Measurements from ENCODE around the gene EGF. TPM values are rescaled to one million over a fixed set of nuclear protein-coding genes. Genes with fewer than 3 reads are reported as not detected.

Gene EGF
- total RNA-seq, 1 donor from 2014 or later = not detected

DNA sequence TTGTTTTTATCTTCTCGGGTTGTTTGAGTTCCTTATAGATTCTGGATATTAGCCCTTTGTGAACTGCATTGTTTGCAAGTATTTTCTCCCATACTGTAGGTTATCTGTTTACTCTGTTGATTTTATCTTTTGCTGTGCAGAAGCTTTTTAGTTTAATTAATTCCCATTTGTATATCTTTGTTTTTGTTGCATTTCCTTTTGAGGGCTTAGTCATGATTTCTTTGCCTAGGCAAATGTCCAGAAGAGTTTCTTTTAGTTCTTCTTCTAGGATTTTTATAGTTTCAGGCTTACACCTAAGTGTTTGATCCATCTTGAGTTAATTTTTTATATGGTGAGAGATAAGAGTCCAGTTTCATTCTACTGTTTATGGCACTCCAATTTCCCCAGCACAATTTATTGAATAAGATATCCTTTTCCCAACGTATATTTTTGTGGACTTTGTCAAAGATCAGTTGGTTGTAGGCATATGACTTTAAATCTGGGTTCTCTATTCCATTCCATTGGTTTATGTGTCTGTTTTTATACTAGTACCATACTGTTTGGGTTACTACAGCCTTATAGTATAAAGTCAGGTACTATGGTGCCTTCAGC, 54.3 kb downstream of the EGF start:
- peaks cover 1% of the 10 kb centered on the region for H3K9me3 Mint-ChIP-seq (ENCODE audit: unreplicated experiment)
- H3K36me3 Mint-ChIP-seq (ENCODE audit: unreplicated experiment) = no peaks in the 10 kb centered on the region
- no peak for DNase-seq
- TF ChIP-seq, protein P1, sequence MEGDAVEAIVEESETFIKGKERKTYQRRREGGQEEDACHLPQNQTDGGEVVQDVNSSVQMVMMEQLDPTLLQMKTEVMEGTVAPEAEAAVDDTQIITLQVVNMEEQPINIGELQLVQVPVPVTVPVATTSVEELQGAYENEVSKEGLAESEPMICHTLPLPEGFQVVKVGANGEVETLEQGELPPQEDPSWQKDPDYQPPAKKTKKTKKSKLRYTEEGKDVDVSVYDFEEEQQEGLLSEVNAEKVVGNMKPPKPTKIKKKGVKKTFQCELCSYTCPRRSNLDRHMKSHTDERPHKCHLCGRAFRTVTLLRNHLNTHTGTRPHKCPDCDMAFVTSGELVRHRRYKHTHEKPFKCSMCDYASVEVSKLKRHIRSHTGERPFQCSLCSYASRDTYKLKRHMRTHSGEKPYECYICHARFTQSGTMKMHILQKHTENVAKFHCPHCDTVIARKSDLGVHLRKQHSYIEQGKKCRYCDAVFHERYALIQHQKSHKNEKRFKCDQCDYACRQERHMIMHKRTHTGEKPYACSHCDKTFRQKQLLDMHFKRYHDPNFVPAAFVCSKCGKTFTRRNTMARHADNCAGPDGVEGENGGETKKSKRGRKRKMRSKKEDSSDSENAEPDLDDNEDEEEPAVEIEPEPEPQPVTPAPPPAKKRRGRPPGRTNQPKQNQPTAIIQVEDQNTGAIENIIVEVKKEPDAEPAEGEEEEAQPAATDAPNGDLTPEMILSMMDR (IDR thresholded peaks at IDR 0.05; ENCODE audit: partially characterized antibody, unreplicated experiment) = no peak
- H3K27me3 Mint-ChIP-seq (ENCODE audit: unreplicated experiment) = no peaks in the 10 kb centered on the region
- H3K27ac Mint-ChIP-seq (ENCODE audit: unreplicated experiment) = no peak overlapping the region
- H3K4me3 Mint-ChIP-seq (ENCODE audit: unreplicated experiment) = no peak overlapping the region
- peaks cover 14% of the 10 kb centered on the region for H3K4me1 Mint-ChIP-seq (ENCODE audit: low read depth, unreplicated experiment)

DNA sequence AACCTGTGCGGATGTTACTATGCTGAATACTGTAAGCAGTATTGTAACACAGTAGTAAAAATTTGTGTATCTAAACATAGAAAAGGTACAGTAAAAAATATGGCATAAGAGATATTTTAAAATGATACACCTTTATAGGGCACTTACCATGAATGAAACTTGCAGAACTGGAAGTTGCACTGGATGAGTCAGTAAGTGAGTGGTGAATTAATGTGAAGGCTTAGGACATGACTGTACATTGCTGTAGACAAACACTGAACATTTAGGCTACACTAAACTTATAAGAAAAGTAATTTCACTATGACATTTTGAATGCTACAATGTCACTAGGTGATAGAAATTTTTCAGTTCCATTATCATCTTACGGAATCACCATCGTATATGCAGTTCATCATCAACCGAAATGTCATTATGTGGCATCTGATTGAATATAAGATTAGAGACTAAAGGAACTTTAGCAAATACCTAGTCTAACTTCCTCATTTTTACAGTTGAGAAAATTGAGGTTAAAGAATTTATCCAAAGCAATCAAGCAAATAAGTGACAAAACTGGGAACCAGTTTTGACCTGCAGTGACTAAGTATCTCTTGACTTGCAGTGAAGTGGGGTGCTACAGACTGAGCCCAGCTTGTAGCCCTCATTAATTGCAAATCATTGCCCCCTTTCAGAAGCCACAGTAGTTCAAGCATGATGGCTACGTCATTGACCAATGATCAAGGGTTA, 55.3 kb downstream of the EGF start:
- Mint-ChIP-seq H3K4me3 (ENCODE audit: unreplicated experiment) (no peak overlapping the region), H3K27me3 (ENCODE audit: unreplicated experiment) (no peaks in the 10 kb centered on the region), H3K4me1 (ENCODE audit: low read depth, unreplicated experiment) (peaks cover 14% of the 10 kb centered on the region), H3K36me3 (ENCODE audit: unreplicated experiment) (no peaks in the 10 kb centered on the region), H3K9me3 (ENCODE audit: unreplicated experiment) (peaks cover 1% of the 10 kb centered on the region), H3K27ac (ENCODE audit: unreplicated experiment) (no peak overlapping the region)
- TF ChIP-seq, protein P1 (IDR thresholded peaks at IDR 0.05; ENCODE audit: partially characterized antibody, unreplicated experiment) = no peak
- no peak for DNase-seq

DNA sequence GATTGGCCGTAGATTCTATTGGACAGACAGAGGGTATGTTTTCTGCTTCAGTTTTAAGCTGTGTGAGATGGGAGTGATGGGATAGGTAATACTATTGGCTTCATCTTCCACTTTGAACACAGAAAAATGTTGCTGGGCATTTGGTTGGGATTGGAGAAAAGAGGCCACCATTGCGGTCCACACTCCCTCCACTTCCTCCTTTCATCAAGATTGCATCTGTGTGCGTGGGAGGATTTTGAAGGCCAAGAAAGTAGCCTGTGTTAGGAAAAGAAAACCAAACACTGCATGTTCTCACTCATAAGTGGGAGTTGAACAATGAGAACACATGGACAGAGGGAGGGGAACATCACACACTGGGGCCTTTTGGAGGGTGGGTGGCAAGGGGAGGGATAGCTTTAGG, 56.4 kb downstream of the EGF start:
- Mint-ChIP-seq H3K9me3 (ENCODE audit: unreplicated experiment) (peaks cover 1% of the 10 kb centered on the region), H3K27ac (ENCODE audit: unreplicated experiment) (no peak overlapping the region), H3K27me3 (ENCODE audit: unreplicated experiment) (no peaks in the 10 kb centered on the region), H3K4me1 (ENCODE audit: low read depth, unreplicated experiment) (peaks cover 14% of the 10 kb centered on the region), H3K36me3 (ENCODE audit: unreplicated experiment) (no peaks in the 10 kb centered on the region), H3K4me3 (ENCODE audit: unreplicated experiment) (no peak overlapping the region)
- TF ChIP-seq, protein P1 (IDR thresholded peaks at IDR 0.05; ENCODE audit: partially characterized antibody, unreplicated experiment) = no peak
- no peak for DNase-seq

DNA sequence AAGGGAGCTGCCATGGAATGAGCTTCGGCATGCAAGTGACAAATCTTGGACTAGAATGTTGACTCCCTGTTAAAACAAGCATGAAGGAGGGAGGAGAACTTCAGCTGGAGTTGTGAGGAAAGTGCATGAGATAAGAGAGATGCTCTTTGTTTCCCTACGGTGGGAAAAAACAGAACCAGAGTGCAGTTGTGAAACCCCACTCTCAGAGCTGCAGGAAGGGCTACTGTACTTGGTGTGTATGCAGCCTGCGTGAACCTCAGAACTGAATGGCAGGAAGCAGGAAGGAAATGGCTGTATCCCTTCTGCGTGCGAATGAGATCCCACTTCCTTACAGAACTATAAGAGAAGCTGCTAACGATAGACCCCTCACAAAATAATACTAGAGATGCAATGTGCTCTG, 57.2 kb downstream of the EGF start:
- peaks cover 1% of the 10 kb centered on the region for H3K9me3 Mint-ChIP-seq (ENCODE audit: unreplicated experiment)
- no peak overlapping the region for H3K4me3 Mint-ChIP-seq (ENCODE audit: unreplicated experiment)
- no peak overlapping the region for H3K27ac Mint-ChIP-seq (ENCODE audit: unreplicated experiment)
- DNase-seq = no peak
- TF ChIP-seq, protein P1 (IDR thresholded peaks at IDR 0.05; ENCODE audit: partially characterized antibody, unreplicated experiment) = no peak
- no peaks in the 10 kb centered on the region for H3K36me3 Mint-ChIP-seq (ENCODE audit: unreplicated experiment)
- H3K27me3 Mint-ChIP-seq (ENCODE audit: unreplicated experiment) = no peaks in the 10 kb centered on the region
- H3K4me1 Mint-ChIP-seq (ENCODE audit: low read depth, unreplicated experiment) = peaks cover 9% of the 10 kb centered on the region

Data from glutamatergic neuron (in vitro differentiated cells).